Hepatocyte (in vitro differentiated cells): Measurements from ENCODE around the gene GEMIN2.

Experiments used
- EZH2 ChIP-seq: fragments of 200-600 bp; sonication (generic); IDR thresholded peaks from 2 replicates; pipeline ENCODE4 v1.6.1; 2016; ENCODE audit warnings: antibody characterized with exemption, mild to moderate bottlenecking, borderline replicate concordance
- TF ChIP-seq, protein P1 (sequence below): fragments of 200-600 bp; sonication (generic); IDR thresholded peaks from 2 replicates; pipeline ENCODE4 v1.5.1; 2016; ENCODE audit warnings: antibody characterized with exemption, mild to moderate bottlenecking; ENCODE audit not compliant: poor library complexity

DNA sequence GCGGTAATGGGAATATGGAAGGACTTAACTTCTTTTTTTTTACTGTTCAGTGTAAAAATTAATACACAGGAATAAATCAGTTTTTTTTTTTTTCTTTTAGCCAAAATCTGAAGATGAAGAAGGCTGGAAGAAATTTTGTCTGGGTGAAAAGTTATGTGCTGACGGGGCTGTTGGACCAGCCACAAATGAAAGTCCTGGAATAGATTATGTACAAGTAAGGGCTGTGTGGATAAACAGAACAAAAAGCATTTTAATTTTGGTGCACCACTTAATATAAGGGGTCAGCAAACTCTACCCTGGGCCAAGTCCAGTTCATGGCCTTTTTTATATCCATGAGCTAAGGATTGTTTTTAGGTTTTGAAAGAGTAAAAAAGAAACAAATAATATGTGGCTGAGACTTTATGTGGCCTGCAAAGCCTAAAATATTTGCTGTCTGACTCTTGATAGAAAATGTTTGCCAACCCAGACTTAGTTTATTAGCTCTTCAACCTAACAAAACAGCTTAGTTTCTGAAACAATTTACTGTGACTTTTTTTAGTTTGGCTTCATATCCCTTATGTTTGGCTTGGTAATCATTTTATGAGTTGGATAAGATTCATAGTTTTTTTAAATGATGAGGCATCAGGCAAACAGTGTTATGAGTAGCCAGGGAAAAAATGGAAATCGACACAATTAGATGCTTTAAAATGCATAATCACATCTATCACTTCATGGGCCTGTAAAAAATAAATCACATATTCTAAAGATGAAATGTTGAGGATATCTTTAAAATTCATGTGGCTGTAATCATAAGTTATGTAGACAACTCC is 8.4 kb downstream of the GEMIN2 start:
- TF ChIP-seq, protein P1, sequence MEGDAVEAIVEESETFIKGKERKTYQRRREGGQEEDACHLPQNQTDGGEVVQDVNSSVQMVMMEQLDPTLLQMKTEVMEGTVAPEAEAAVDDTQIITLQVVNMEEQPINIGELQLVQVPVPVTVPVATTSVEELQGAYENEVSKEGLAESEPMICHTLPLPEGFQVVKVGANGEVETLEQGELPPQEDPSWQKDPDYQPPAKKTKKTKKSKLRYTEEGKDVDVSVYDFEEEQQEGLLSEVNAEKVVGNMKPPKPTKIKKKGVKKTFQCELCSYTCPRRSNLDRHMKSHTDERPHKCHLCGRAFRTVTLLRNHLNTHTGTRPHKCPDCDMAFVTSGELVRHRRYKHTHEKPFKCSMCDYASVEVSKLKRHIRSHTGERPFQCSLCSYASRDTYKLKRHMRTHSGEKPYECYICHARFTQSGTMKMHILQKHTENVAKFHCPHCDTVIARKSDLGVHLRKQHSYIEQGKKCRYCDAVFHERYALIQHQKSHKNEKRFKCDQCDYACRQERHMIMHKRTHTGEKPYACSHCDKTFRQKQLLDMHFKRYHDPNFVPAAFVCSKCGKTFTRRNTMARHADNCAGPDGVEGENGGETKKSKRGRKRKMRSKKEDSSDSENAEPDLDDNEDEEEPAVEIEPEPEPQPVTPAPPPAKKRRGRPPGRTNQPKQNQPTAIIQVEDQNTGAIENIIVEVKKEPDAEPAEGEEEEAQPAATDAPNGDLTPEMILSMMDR, result no peak
- no peak for TF ChIP-seq EZH2
